Upper lobe of left lung (tissue), 6 donors: ENCODE results near the gene CMTM8. TPM values are rescaled to one million over a fixed set of nuclear protein-coding genes. Genes with fewer than 3 reads are reported as not detected.

Experiments
- ATAC-seq, 2 donors: fragments of 200-7000 bp; cut with Tn5 transposase; one replicate each; pipeline ENCODE4 v1.9.1; 2022; ENCODE audit warnings: mild to moderate bottlenecking in 2 of 2, moderate library complexity in 2 of 2; ENCODE audit not compliant: low FRiP score in 2 of 2
- DNase-seq, 2 donors: peaks; one replicate each; pipeline ENCODE4 v3.0.0-alpha.2; 2019 to 2020
- H3K27ac ChIP-seq, 4 donors: fragments of 200-600 bp; sonication (generic); one replicate each; pipeline ENCODE4 v1.5.1; 2016 to 2019
- H3K27me3 ChIP-seq, 4 donors: fragments of 200-600 bp; sonication (generic); one replicate each; pipeline ENCODE4 v1.5.1; 2017 to 2019
- H3K36me3 ChIP-seq, 4 donors: fragments of 200-600 bp; sonication (generic); one replicate each; pipeline ENCODE4 v1.5.1; 2016 to 2019
- H3K4me1 ChIP-seq, 4 donors: fragments of 200-600 bp; sonication (generic); one replicate each; pipeline ENCODE4 v1.5.1; 2018 to 2019
- H3K4me3 ChIP-seq, 4 donors: fragments of 200-600 bp; sonication (generic); one replicate each; pipeline ENCODE4 v1.5.1; 2017 to 2019; ENCODE audit warnings: mild to moderate bottlenecking in 2 of 4, moderate library complexity in 1 of 4
- H3K9me3 ChIP-seq, 4 donors: fragments of 200-600 bp; sonication (generic); one replicate each; pipeline ENCODE4 v1.5.1; 2018 to 2019
- CTCF ChIP-seq, 6 experiments: fragments of 450-650 bp in 4 of 6; fragments of 200-600 bp in 2 of 6; sonication (generic) in 2 of 6; IDR thresholded peaks; one replicate each; pipeline ENCODE4 v1.5.1; 2016 to 2019; ENCODE audit warnings: antibody characterized with exemption in 6 of 6
- EP300 ChIP-seq, 4 donors: sonication (generic); formaldehyde crosslinking; IDR thresholded peaks; one replicate each; pipeline ENCODE4 v1.5.1; 2017; ENCODE audit warnings: antibody characterized with exemption in 4 of 4, control low read depth in 2 of 4
- POLR2A ChIP-seq, 4 donors: fragments of 450-650 bp; IDR thresholded peaks; one replicate each; pipeline ENCODE4 v1.5.1; 2016 to 2017; ENCODE audit warnings: antibody characterized with exemption in 4 of 4, mild to moderate bottlenecking in 2 of 4
- POLR2AphosphoS5 ChIP-seq, 2 donors: sonication (generic); formaldehyde crosslinking; IDR thresholded peaks; one replicate each; pipeline ENCODE4 v1.5.1; 2017; ENCODE audit warnings: antibody characterized with exemption in 2 of 2
- WGBS, 2 donors: methylation state at CpG; one replicate each; pipeline ENCODE4 v1.1.5; 2017 to 2018; 5-methylcytosine and 5-hydroxymethylcytosine counted together
- total RNA-seq, 6 donors: library from RNA; depleted of rRNA in 4 of 6; stranded (reverse); fragments of >200 nt in 4 of 6; gene quantifications; one replicate each; pipeline versions ENCODE4 v1.1.0 to v1.2.1, GENCODE V29; 2016 to 2021
- donor health status: DM: no; HTN: no; CAD: no; lungs with moderate emphysema.
- donor health status: DM: no; HTN: yes; CAD: no; lungs with severe emphysema.

The CMTM8 gene
- total RNA-seq, 6 donors from 2014 or later = 10.5 to 28.9 (median 19.6) TPM

- Histone ChIP-seq H3K9me3 (no peaks in the 10 kb centered on the region), H3K4me1 (peaks cover 17 to 52% (median 29%) of the 10 kb centered on the region in 4 donors), H3K4me3 (no peak overlapping the region), H3K27me3 (no peaks in the 10 kb centered on the region), H3K36me3 (no peaks in the 10 kb centered on the region), H3K27ac (peak overlapping the region in 1 of 4 donors; percentile 23)
- 30 to 49% methylated on average over 2 of the region's 2 CpGs for WGBS, 2 donors
- ATAC-seq (no peak), DNase-seq (no peak)
- TF ChIP-seq EP300 (IDR thresholded peaks at IDR 0.05) (no peak), POLR2AphosphoS5 (IDR thresholded peaks at IDR 0.05) (no peak), POLR2A (IDR thresholded peaks at IDR 0.05) (no peak), CTCF (IDR thresholded peaks at IDR 0.05) (no peak)
Measured at GRCh38 chr3:32278714-32279113, 40.2 kb downstream of the CMTM8 start.

GRCh38 chr3:32280262-32280910, 41.9 kb downstream of the CMTM8 start:
- H3K4me3 ChIP-seq = no peak overlapping the region
- H3K27ac ChIP-seq = no peak overlapping the region
- peaks cover 26 to 57% (median 41%) of the 10 kb centered on the region in 4 donors for H3K4me1 ChIP-seq
- 66 to 78% methylated on average over 6 of the region's 6 CpGs for WGBS, 2 donors
- TF ChIP-seq POLR2AphosphoS5 (IDR thresholded peaks at IDR 0.05) (no peak), EP300 (IDR thresholded peaks at IDR 0.05) (no peak), POLR2A (IDR thresholded peaks at IDR 0.05) (no peak), CTCF (IDR thresholded peaks at IDR 0.05) (no peak)
- no peaks in the 10 kb centered on the region for H3K27me3 ChIP-seq
- no peaks in the 10 kb centered on the region for H3K36me3 ChIP-seq
- no peak for DNase-seq
- H3K9me3 ChIP-seq = no peaks in the 10 kb centered on the region
- ATAC-seq = no peak

- H3K9me3 ChIP-seq = no peaks in the 10 kb centered on the region
- H3K4me1 ChIP-seq = peaks cover 27 to 57% (median 43%) of the 10 kb centered on the region in 4 donors
- peak overlapping the region in 1 of 4 donors; percentile 75 for H3K27ac ChIP-seq
- no peak for DNase-seq
- TF ChIP-seq CTCF (IDR thresholded peaks at IDR 0.05) = no peak
- TF ChIP-seq POLR2A (IDR thresholded peaks at IDR 0.05) = no peak
- no peak for TF ChIP-seq POLR2AphosphoS5 (IDR thresholded peaks at IDR 0.05)
- TF ChIP-seq EP300 (IDR thresholded peaks at IDR 0.05) = no peak
- WGBS, 2 donors = 72 to 74% methylated on average over 2 of the region's 2 CpGs
- H3K36me3 ChIP-seq = no peaks in the 10 kb centered on the region
- no peaks in the 10 kb centered on the region for H3K27me3 ChIP-seq
- ATAC-seq = no peak
- H3K4me3 ChIP-seq = no peak overlapping the region
Measured at GRCh38 chr3:32281570-32282106, 43.2 kb downstream of the CMTM8 start.

GRCh38 chr3:32282578-32283154, 44.2 kb downstream of the CMTM8 start:
- TF ChIP-seq CTCF (IDR thresholded peaks at IDR 0.05) (no peak), POLR2A (IDR thresholded peaks at IDR 0.05) (no peak), EP300 (IDR thresholded peaks at IDR 0.05) (no peak), POLR2AphosphoS5 (IDR thresholded peaks at IDR 0.05) (no peak)
- Histone ChIP-seq H3K4me1 (peaks cover 20 to 52% (median 36%) of the 10 kb centered on the region in 4 donors), H3K27ac (peak overlapping the region in 1 of 4 donors; percentile 75), H3K36me3 (no peaks in the 10 kb centered on the region), H3K27me3 (no peaks in the 10 kb centered on the region), H3K4me3 (no peak overlapping the region), H3K9me3 (no peaks in the 10 kb centered on the region)
- DNase-seq (no peak), ATAC-seq (no peak)
- WGBS, 2 donors = 64 to 78% methylated on average over 4 of the region's 4 CpGs
